ENCODE results near the gene MYL6.

DNA sequence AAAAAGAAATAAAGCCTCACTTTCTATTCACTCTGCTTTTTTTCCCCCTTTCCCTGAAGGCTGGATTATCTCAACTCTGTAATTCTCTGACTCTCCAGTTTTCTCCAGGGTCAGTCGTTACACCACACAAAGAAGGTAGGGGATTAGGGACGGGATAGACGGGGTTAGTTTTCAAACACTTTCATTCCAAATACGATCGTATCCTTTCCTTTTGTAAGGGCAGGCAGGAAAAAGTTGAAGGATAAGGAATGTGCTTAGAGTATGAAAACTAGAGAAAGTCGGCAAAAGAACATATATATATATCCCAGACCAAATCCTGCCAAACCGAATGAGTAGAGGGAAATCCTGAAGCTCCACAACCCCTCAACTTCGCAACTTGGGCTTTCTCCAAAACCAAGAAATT, 30.7 kb upstream of the MYL6 start:
- TF ChIP-seq, protein P1, sequence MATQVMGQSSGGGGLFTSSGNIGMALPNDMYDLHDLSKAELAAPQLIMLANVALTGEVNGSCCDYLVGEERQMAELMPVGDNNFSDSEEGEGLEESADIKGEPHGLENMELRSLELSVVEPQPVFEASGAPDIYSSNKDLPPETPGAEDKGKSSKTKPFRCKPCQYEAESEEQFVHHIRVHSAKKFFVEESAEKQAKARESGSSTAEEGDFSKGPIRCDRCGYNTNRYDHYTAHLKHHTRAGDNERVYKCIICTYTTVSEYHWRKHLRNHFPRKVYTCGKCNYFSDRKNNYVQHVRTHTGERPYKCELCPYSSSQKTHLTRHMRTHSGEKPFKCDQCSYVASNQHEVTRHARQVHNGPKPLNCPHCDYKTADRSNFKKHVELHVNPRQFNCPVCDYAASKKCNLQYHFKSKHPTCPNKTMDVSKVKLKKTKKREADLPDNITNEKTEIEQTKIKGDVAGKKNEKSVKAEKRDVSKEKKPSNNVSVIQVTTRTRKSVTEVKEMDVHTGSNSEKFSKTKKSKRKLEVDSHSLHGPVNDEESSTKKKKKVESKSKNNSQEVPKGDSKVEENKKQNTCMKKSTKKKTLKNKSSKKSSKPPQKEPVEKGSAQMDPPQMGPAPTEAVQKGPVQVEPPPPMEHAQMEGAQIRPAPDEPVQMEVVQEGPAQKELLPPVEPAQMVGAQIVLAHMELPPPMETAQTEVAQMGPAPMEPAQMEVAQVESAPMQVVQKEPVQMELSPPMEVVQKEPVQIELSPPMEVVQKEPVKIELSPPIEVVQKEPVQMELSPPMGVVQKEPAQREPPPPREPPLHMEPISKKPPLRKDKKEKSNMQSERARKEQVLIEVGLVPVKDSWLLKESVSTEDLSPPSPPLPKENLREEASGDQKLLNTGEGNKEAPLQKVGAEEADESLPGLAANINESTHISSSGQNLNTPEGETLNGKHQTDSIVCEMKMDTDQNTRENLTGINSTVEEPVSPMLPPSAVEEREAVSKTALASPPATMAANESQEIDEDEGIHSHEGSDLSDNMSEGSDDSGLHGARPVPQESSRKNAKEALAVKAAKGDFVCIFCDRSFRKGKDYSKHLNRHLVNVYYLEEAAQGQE (IDR thresholded peaks at IDR 0.05; ENCODE audit: insufficient read depth in 1 of 2, low read depth in 2 of 2, low read length in 2 of 2) = no peak
- TF ChIP-seq POLR2AphosphoS5 (IDR thresholded peaks at IDR 0.05; ENCODE audit: low read depth, low read length) (no peak), SIN3A (IDR thresholded peaks at IDR 0.05; ENCODE audit: borderline replicate concordance, insufficient read depth, low read length) (no peak)

All from PFSK-1 (cell line).